ENCODE measurements around the gene COL6A5.
"Not testable (repeated sequence)": the region's sequence is repeated elsewhere in the genome, so short reads cannot be mapped to it uniquely, and the experiment has no call there.

Gene COL6A5

GRCh38 chr3:130430266-130430665 is 84.8 kb downstream of the COL6A5 start:
- no peak for TF ChIP-seq CTCF (IDR thresholded peaks at IDR 0.05; ENCODE audit: insufficient read depth, low read depth, low read length, missing control alignments)
- no peak for DNase-seq (ENCODE audit: low read depth)

GRCh38 chr3:130432086-130432485 is 86.6 kb downstream of the COL6A5 start:
- H3K4me3 ChIP-seq (ENCODE audit: low read depth, low read length); DNase-seq (ENCODE audit: low read depth): not testable (repeated sequence)

More at GRCh38 chr3:130430266-130430665, 84.8 kb downstream of the COL6A5 start:
- H3K4me3 ChIP-seq (ENCODE audit: low read depth, low read length): no peak overlapping the region

- no peak for DNase-seq (ENCODE audit: low read depth)
- TF ChIP-seq CTCF (IDR thresholded peaks at IDR 0.05; ENCODE audit: insufficient read depth, low read depth, low read length, missing control alignments): no peak
- no peak overlapping the region for H3K4me3 ChIP-seq (ENCODE audit: low read depth, low read length)
Measured at GRCh38 chr3:130433306-130433705, 87.8 kb downstream of the COL6A5 start.

- no peak for DNase-seq (ENCODE audit: low read depth)
- TF ChIP-seq CTCF (IDR thresholded peaks at IDR 0.05; ENCODE audit: insufficient read depth, low read depth, low read length, missing control alignments): no peak
- H3K4me3 ChIP-seq (ENCODE audit: low read depth, low read length): no peak overlapping the region
Measured at GRCh38 chr3:130442284-130442683, 96.8 kb downstream of the COL6A5 start.

- not testable (repeated sequence) for H3K4me3 ChIP-seq (ENCODE audit: low read depth, low read length); DNase-seq (ENCODE audit: low read depth)
Measured at GRCh38 chr3:130446840-130447239, 101.4 kb downstream of the COL6A5 start.

- DNase-seq (ENCODE audit: low read depth); H3K4me3 ChIP-seq (ENCODE audit: low read depth, low read length): not testable (repeated sequence)
Measured at GRCh38 chr3:130448155-130448554, 102.7 kb downstream of the COL6A5 start.

GRCh38 chr3:130456540-130456939 is 111.1 kb downstream of the COL6A5 start:
- no peak for DNase-seq (ENCODE audit: low read depth)
- H3K4me3 ChIP-seq (ENCODE audit: low read depth, low read length): no peak overlapping the region
- no peak for TF ChIP-seq CTCF (IDR thresholded peaks at IDR 0.05; ENCODE audit: insufficient read depth, low read depth, low read length, missing control alignments)

- no peak for TF ChIP-seq CTCF (IDR thresholded peaks at IDR 0.05; ENCODE audit: insufficient read depth, low read depth, low read length, missing control alignments)
- H3K4me3 ChIP-seq (ENCODE audit: low read depth, low read length): no peak overlapping the region
- DNase-seq (ENCODE audit: low read depth): no peak
Measured at GRCh38 chr3:130457671-130458070, 112.2 kb downstream of the COL6A5 start.

- TF ChIP-seq CTCF (IDR thresholded peaks at IDR 0.05; ENCODE audit: insufficient read depth, low read depth, low read length, missing control alignments): no peak
- no peak for DNase-seq (ENCODE audit: low read depth)
- no peak overlapping the region for H3K4me3 ChIP-seq (ENCODE audit: low read depth, low read length)
Measured at GRCh38 chr3:130459944-130460343, 114.5 kb downstream of the COL6A5 start.

Data from GM12865 (cell line).